Measurements from ENCODE around the gene CROCC2. TPM values are rescaled to one million over a fixed set of nuclear protein-coding genes. Genes with fewer than 3 reads are reported as not detected.

Gene CROCC2
- total and polyA plus RNA-seq, 2 of the 13 experiments (the other 11 are each of a cell fraction or from before 2014, with no cell fraction given): not detected

GRCh38 chr2:240998995-240999791 is 93.1 kb downstream of the CROCC2 start:
- H2AFZ ChIP-seq (ENCODE audit: low read length): no peak overlapping the region
- BruUV-seq (replicated peaks): no TSS peak
- FAIRE-seq (no peak), ATAC-seq (no peak), DNase-seq (ENCODE audit: low spot score) (no peak)
- no peaks in the 10 kb centered on the region for H4K20me1 ChIP-seq (ENCODE audit: insufficient read depth, low read length)
- no peak overlapping the region for H3K9ac ChIP-seq (ENCODE audit: insufficient read depth, low read depth, low read length)
- peak overlapping the region; percentile 85 for H3K4me2 ChIP-seq (ENCODE audit: low read depth, low read length)
- ChIA-PET CTCF (ENCODE audit: low intra/inter-chr PET ratio, low total read pairs) (no interaction called here), POLR2A (no interaction called here)
- no peaks in the 10 kb centered on the region for H3K36me3 ChIP-seq (replicated peaks in 1 of 2; ENCODE audit: control insufficient read depth in 1 of 2, insufficient read depth in 2 of 2, low read length in 2 of 2)
- peaks cover 47% of the 10 kb centered on the region for H3K4me1 ChIP-seq (ENCODE audit: insufficient read depth, low read length)
- 22% methylated on average over 29 of the region's 71 CpGs for WGBS (ENCODE audit: low lambda C conversion rate)
- TF ChIP-seq MTF2 (CRISPR knock-in tag; IDR thresholded peaks at IDR 0.05; ENCODE audit: borderline replicate concordance): peak; percentile 70; the same call in 1 of the 2 replicates
- TF ChIP-seq RAD21 (CRISPR knock-in tag; IDR thresholded peaks at IDR 0.05): peak; percentile 11; the same call in 1 of the 2 replicates
- TF ChIP-seq ZBTB2 (CRISPR knock-in tag; IDR thresholded peaks at IDR 0.05; ENCODE audit: low read depth): peak; percentile 57; the same call in 1 of the 2 replicates
- TF ChIP-seq ZNF687 (CRISPR knock-in tag; IDR thresholded peaks at IDR 0.05): 0 out of 2 replicates have a peak, but pooled peaks have one; percentile 12
- TF ChIP-seq ZFP41 (CRISPR knock-in tag; IDR thresholded peaks at IDR 0.05; ENCODE audit: borderline replicate concordance): 0 out of 2 replicates have a peak, but pooled peaks have one; percentile 61
- no peak for TF ChIP-seq MAFK (conservative IDR thresholded peaks at IDR 0.05 in 1 of 2, IDR thresholded peaks at IDR 0.05 in 1 of 2; ENCODE audit: low read length in 2 of 2)
- H3K27me3 ChIP-seq (ENCODE audit: control insufficient read depth in 1 of 2, insufficient read depth in 2 of 2, low read length in 2 of 2): peaks cover 20 to 53% of the 10 kb centered on the region in 2 experiments; a peak in 4 of 5 replicates
- H3K79me2 ChIP-seq (ENCODE audit: insufficient read depth, low read length): no peaks in the 10 kb centered on the region
- in situ Hi-C loops (cut with HindIII; ENCODE audit: extremely low pct_ligation_motif_present, low pct_unique_long_range_greater_than_20kb) (loop anchor here (5.0 kb wide), 1 partner anchor 152 kb away; no protein-coding TSS in a partner anchor), intact Hi-C loops (cut with micrococcal nuclease; ENCODE audit: unreplicated experiment) (no loop called here)
- peak overlapping the region; percentile 31 to 77 (median 44); a peak in 4 of 6 replicates for H3K4me3 ChIP-seq (replicated peaks in 1 of 3; ENCODE audit: insufficient read depth in 1 of 3, low read depth in 2 of 3, low read length in 3 of 3)
- peaks cover 5% of the 10 kb centered on the region; the same call in 1 of the 2 replicates for H3K9me3 ChIP-seq (ENCODE audit: low read length)
- H3K27ac ChIP-seq (ENCODE audit: extremely low read length, insufficient read depth, low read length): no peak overlapping the region

All from HepG2 (cell line).